ENCODE data around the gene PMIS2.

The PMIS2 gene

DNA sequence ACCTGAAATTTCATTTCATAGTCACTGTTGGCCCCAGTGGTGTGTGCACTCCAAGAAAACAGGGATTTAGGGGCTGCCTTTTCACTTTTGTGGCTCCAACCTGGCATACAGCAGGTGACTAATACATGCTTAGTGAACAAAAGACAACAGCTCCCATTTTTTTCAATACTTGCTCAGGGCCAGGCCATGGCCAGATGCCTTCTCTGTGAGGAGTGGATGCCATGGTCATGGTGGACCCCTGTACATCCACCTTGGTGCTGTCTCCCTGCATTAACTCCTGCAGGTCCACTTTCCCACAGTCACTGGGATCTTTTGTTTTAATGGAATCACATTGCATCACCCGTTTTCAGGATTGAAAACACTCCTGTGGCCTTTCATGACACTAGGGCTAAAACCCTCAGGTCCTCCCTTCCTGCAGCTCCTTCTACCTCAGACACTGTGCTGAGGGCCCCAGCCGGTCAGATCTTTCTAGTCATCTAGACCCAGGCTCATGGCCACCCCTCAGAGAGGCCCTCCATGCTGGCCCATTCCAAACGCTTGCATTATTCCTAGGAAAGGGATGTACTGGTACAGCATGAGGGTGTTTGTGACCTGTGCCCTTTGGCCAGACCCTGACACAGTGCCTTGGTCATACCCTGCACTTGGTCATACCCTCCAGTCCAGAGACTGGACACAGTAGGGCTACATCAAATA, 41.7 kb upstream of the PMIS2 start:
- Histone ChIP-seq H3K9me2 (replicated peaks; ENCODE audit: low read depth, low read length) (no peaks in the 10 kb centered on the region), H4K20me1 (ENCODE audit: insufficient read depth, low read length, poor library complexity, severe bottlenecking) (no peaks in the 10 kb centered on the region), H3K36me3 (ENCODE audit: insufficient read depth, low read length) (no peaks in the 10 kb centered on the region), H3K9ac (ENCODE audit: low read depth, low read length, poor library complexity, severe bottlenecking) (peak overlapping the region; percentile 99), H2AFZ (ENCODE audit: low read length) (no peak overlapping the region), H3K4me1 (ENCODE audit: insufficient read depth, low read length, poor library complexity, severe bottlenecking) (peaks cover 39% of the 10 kb centered on the region), H3K4me2 (ENCODE audit: low read depth, low read length, poor library complexity, severe bottlenecking) (peak overlapping the region; percentile 92), H3K9me3 (ENCODE audit: insufficient read depth, low read depth, low read length) (no peaks in the 10 kb centered on the region), H3K79me2 (ENCODE audit: insufficient read depth, low read length) (peaks cover 40% of the 10 kb centered on the region), H3K4me3 (ENCODE audit: low read length, poor library complexity, severe bottlenecking) (peak overlapping the region; percentile 99), H3F3A (ENCODE audit: low read depth) (no peaks in the 10 kb centered on the region), H3K27me3 (ENCODE audit: insufficient read depth, low read length, poor library complexity, severe bottlenecking) (no peaks in the 10 kb centered on the region)
- TF ChIP-seq, protein P1, sequence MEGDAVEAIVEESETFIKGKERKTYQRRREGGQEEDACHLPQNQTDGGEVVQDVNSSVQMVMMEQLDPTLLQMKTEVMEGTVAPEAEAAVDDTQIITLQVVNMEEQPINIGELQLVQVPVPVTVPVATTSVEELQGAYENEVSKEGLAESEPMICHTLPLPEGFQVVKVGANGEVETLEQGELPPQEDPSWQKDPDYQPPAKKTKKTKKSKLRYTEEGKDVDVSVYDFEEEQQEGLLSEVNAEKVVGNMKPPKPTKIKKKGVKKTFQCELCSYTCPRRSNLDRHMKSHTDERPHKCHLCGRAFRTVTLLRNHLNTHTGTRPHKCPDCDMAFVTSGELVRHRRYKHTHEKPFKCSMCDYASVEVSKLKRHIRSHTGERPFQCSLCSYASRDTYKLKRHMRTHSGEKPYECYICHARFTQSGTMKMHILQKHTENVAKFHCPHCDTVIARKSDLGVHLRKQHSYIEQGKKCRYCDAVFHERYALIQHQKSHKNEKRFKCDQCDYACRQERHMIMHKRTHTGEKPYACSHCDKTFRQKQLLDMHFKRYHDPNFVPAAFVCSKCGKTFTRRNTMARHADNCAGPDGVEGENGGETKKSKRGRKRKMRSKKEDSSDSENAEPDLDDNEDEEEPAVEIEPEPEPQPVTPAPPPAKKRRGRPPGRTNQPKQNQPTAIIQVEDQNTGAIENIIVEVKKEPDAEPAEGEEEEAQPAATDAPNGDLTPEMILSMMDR (conservative IDR thresholded peaks at IDR 0.05; ENCODE audit: low read length): no peak
- no peak for TF ChIP-seq EZH2phosphoT487 (IDR thresholded peaks at IDR 0.05; ENCODE audit: borderline replicate concordance)

DNA sequence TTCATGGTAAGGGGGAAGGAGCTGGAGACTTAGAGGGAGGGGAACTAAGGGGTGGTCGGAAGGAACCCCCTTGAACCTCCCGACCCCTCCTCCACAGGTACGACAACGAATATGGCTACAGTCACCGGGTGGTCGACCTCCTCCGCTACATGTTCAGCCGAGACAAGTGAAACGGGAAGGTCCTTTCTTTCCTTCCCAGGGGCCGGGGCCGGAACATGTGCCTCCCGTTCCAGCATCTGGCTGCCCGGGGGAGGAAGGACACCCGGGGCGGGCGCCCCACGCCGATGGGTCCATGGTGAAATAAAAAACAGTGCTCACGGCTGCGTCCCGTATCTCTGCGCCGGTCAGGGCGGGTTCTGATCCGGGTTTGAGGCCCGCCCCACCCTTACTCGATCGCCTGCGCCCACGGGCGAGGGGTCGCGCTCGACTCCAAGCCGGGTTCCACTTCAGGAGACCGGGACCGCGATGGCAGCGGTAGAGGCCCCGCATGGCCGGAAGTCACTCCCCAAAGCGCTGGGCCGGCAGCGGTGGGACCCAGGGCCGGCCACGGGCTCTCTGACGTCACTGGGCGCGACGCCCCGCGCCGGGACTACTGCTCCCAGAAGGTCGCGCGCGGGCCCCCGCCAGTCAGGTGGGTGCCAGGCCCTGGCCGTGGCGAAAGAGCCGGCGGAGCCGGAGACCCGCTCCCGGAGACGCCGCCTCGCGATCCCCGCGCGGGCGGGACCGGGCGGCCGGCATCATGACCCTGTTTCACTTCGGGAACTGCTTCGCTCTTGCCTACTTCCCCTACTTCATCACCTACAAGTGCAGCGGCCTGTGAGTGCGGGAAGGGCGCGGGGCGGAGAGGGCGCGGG, 40.7 kb upstream of the PMIS2 start, which contains the start of gene TMEM147:
Gene TMEM147, plus strand, starts transcription at position 626 of the 854 bp plus-strand sequence. Its CDS starts 114 bp downstream, at position 740.
- H3K4me3 ChIP-seq (ENCODE audit: low read length, poor library complexity, severe bottlenecking): peak within 1 kb of the TSS; percentile 99
- H3K9me2 ChIP-seq (replicated peaks; ENCODE audit: low read depth, low read length): no peaks in the 10 kb centered on the region
- peaks cover 40% of the 10 kb centered on the region for H3K79me2 ChIP-seq (ENCODE audit: insufficient read depth, low read length)
- H2AFZ ChIP-seq (ENCODE audit: low read length): peak within 1 kb of the TSS; percentile 86
- no peaks in the 10 kb centered on the region for H3K9me3 ChIP-seq (ENCODE audit: insufficient read depth, low read depth, low read length)
- no peaks in the 10 kb centered on the region for H3K36me3 ChIP-seq (ENCODE audit: insufficient read depth, low read length)
- peaks cover 29% of the 10 kb centered on the region for H3K4me1 ChIP-seq (ENCODE audit: insufficient read depth, low read length, poor library complexity, severe bottlenecking)
- no peaks in the 10 kb centered on the region for H3F3A ChIP-seq (ENCODE audit: low read depth)
- no peaks in the 10 kb centered on the region for H3K27me3 ChIP-seq (ENCODE audit: insufficient read depth, low read length, poor library complexity, severe bottlenecking)
- TF ChIP-seq EZH2phosphoT487 (IDR thresholded peaks at IDR 0.05; ENCODE audit: borderline replicate concordance): no peak
- TF ChIP-seq, protein P1 (conservative IDR thresholded peaks at IDR 0.05; ENCODE audit: low read length): no peak
- peak within 1 kb of the TSS; percentile 92 for H3K4me2 ChIP-seq (ENCODE audit: low read depth, low read length, poor library complexity, severe bottlenecking)
- peak within 1 kb of the TSS; percentile 99 for H3K9ac ChIP-seq (ENCODE audit: low read depth, low read length, poor library complexity, severe bottlenecking)
- H4K20me1 ChIP-seq (ENCODE audit: insufficient read depth, low read length, poor library complexity, severe bottlenecking): no peaks in the 10 kb centered on the region

DNA sequence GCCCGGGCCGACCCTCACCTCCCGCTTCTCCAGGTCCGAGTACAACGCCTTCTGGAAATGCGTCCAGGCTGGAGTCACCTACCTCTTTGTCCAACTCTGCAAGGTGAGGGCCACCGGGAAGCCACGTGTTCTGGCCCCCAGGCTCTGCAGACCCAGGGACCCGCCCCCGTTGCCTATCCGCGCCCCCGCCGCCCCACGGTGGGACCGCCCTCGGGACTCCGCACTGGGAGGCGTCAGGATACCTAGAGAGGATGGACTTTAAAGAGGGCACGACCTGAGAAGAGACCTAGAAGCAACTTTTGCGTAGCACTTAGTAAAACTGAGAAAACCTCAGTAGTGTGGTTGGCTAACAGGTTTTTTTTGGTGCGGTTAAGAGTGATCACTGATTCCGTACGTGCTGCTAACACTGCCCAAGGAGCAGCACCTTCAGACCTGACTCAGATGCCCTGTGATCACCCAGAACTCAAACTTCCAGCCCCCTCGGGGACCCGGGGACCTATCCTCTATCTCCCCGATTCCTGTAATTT, 40.1 kb upstream of the PMIS2 start:
- H3K27me3 ChIP-seq (ENCODE audit: insufficient read depth, low read length, poor library complexity, severe bottlenecking): no peaks in the 10 kb centered on the region
- no peaks in the 10 kb centered on the region for H3F3A ChIP-seq (ENCODE audit: low read depth)
- TF ChIP-seq, protein P1 (conservative IDR thresholded peaks at IDR 0.05; ENCODE audit: low read length): no peak
- no peak for TF ChIP-seq EZH2phosphoT487 (IDR thresholded peaks at IDR 0.05; ENCODE audit: borderline replicate concordance)
- H3K9me3 ChIP-seq (ENCODE audit: insufficient read depth, low read depth, low read length): no peaks in the 10 kb centered on the region
- H2AFZ ChIP-seq (ENCODE audit: low read length): peak overlapping the region; percentile 86
- no peaks in the 10 kb centered on the region for H3K36me3 ChIP-seq (ENCODE audit: insufficient read depth, low read length)
- H3K9me2 ChIP-seq (replicated peaks; ENCODE audit: low read depth, low read length): no peaks in the 10 kb centered on the region
- H3K4me2 ChIP-seq (ENCODE audit: low read depth, low read length, poor library complexity, severe bottlenecking): peak overlapping the region; percentile 92
- H3K79me2 ChIP-seq (ENCODE audit: insufficient read depth, low read length): peaks cover 40% of the 10 kb centered on the region
- peak overlapping the region; percentile 99 for H3K4me3 ChIP-seq (ENCODE audit: low read length, poor library complexity, severe bottlenecking)
- peaks cover 27% of the 10 kb centered on the region for H3K4me1 ChIP-seq (ENCODE audit: insufficient read depth, low read length, poor library complexity, severe bottlenecking)
- no peaks in the 10 kb centered on the region for H4K20me1 ChIP-seq (ENCODE audit: insufficient read depth, low read length, poor library complexity, severe bottlenecking)
- peak overlapping the region; percentile 99 for H3K9ac ChIP-seq (ENCODE audit: low read depth, low read length, poor library complexity, severe bottlenecking)

Data from Loucy (cell line).